SH-SY5Y (cell line): Measurements from ENCODE around the gene TMEM184A.

Source experiments
- GATA2 ChIP-seq: IDR thresholded peaks from 2 replicates; pipeline ENCODE4 v1.6.1; 2011; ENCODE audit warnings: mild to moderate bottlenecking, low read depth, low read length
- GATA3 ChIP-seq: IDR thresholded peaks from 2 replicates; pipeline ENCODE4 v1.6.1; 2011; ENCODE audit warnings: low read depth, mild to moderate bottlenecking, low read length, moderate library complexity

GRCh38 chr7:1540776-1541271 is 15.2 kb downstream of the TMEM184A start:
- TF ChIP-seq GATA3 = no peak
- TF ChIP-seq GATA2 = no peak
